ENCODE results near the gene COL26A1.

DNA sequence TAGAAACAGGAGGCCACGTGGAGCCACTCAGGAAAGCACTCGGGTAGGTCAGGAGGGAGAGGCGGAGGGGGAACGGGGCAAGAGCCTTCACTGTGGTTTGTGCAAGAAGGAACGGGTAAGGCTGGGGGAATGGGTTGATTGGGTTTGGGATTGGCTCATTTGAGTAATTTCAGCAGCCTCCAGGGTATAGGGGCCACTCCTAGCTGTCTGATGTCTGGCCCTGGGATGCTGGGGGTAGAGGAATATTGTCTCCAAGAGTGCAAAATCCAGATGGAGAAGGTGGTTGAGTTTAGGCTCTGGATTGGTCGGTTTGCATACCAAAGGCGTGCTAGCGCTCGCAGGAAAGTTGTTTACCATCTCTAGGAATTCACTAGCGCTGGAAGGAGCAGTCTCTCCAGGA, 219.2 kb downstream of the COL26A1 start:
- TF ChIP-seq POLR2AphosphoS5 (IDR thresholded peaks at IDR 0.05; ENCODE audit: low read depth), result no peak
- TF ChIP-seq CTCF (IDR thresholded peaks at IDR 0.05; ENCODE audit: insufficient read depth, low read length), result no peak
- TF ChIP-seq, protein P1, sequence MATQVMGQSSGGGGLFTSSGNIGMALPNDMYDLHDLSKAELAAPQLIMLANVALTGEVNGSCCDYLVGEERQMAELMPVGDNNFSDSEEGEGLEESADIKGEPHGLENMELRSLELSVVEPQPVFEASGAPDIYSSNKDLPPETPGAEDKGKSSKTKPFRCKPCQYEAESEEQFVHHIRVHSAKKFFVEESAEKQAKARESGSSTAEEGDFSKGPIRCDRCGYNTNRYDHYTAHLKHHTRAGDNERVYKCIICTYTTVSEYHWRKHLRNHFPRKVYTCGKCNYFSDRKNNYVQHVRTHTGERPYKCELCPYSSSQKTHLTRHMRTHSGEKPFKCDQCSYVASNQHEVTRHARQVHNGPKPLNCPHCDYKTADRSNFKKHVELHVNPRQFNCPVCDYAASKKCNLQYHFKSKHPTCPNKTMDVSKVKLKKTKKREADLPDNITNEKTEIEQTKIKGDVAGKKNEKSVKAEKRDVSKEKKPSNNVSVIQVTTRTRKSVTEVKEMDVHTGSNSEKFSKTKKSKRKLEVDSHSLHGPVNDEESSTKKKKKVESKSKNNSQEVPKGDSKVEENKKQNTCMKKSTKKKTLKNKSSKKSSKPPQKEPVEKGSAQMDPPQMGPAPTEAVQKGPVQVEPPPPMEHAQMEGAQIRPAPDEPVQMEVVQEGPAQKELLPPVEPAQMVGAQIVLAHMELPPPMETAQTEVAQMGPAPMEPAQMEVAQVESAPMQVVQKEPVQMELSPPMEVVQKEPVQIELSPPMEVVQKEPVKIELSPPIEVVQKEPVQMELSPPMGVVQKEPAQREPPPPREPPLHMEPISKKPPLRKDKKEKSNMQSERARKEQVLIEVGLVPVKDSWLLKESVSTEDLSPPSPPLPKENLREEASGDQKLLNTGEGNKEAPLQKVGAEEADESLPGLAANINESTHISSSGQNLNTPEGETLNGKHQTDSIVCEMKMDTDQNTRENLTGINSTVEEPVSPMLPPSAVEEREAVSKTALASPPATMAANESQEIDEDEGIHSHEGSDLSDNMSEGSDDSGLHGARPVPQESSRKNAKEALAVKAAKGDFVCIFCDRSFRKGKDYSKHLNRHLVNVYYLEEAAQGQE (IDR thresholded peaks at IDR 0.05; ENCODE audit: insufficient replicate concordance, low read depth), result no peak
- no peak for TF ChIP-seq SPI1 (IDR thresholded peaks at IDR 0.05; ENCODE audit: borderline replicate concordance, low read depth)
- no peak for TF ChIP-seq GABPA (IDR thresholded peaks at IDR 0.05; ENCODE audit: low read depth)
